ENCODE measurements around the gene MAP7D2. TPM values are rescaled to one million over a fixed set of nuclear protein-coding genes. Genes with fewer than 3 reads are reported as not detected.

MAP7D2 gene
- total RNA-seq, 1 experiment from 2014 or later = 0.91 TPM

DNA sequence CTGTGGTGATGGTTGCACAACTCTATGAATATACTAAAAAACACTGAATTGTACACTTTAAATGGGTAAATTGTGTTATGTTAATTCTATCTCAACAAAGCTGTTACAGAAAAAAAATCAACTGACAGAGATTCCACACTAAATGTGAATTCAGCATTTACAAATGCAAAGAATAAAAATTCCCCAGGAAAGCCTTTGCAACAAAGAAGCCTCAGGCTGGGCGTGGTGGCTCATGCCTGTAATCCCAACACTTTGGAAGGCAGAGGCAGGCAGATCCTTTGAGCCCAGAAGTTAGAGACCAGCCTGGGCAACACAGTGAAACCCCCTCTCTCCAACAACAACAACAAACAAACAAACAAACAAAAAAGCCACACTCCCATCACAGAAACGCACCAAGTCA, 134.8 kb downstream of the MAP7D2 start:
- BruUV-seq (replicated peaks) = no TSS peak
- Histone ChIP-seq H3K9me3 (ENCODE audit: low read length) (no peaks in the 10 kb centered on the region), H3K27ac (ENCODE audit: low read length) (no peak overlapping the region), H3K9ac (ENCODE audit: low read length) (no peak overlapping the region), H3K4me2 (ENCODE audit: low read length) (no peak overlapping the region), H3F3A (ENCODE audit: low read length, unreplicated experiment) (no peaks in the 10 kb centered on the region), H3K27me3 (ENCODE audit: low read length) (no peaks in the 10 kb centered on the region), H2AFZ (ENCODE audit: low read length) (no peak overlapping the region), H3K9me2 (replicated peaks; ENCODE audit: low read length) (no peaks in the 10 kb centered on the region), H3K4me1 (ENCODE audit: insufficient read depth, low read length) (no peaks in the 10 kb centered on the region), H3K36me3 (ENCODE audit: low read depth, low read length) (peaks cover 10% of the 10 kb centered on the region; the same call in 1 of the 2 replicates), H3K4me3 (ENCODE audit: low read length) (no peak overlapping the region), H4K20me1 (ENCODE audit: low read length) (no peaks in the 10 kb centered on the region), H3K79me2 (ENCODE audit: low read length) (peaks cover 43% of the 10 kb centered on the region)
- ATAC-seq = no peak
- DNase-seq = no peak
- TF ChIP-seq EZH2phosphoT487 (IDR thresholded peaks at IDR 0.05; ENCODE audit: borderline replicate concordance, low read length) (no peak), EZH2 (IDR thresholded peaks at IDR 0.05; ENCODE audit: low read length, unreplicated experiment) (no peak)
- TF ChIP-seq, protein P1, sequence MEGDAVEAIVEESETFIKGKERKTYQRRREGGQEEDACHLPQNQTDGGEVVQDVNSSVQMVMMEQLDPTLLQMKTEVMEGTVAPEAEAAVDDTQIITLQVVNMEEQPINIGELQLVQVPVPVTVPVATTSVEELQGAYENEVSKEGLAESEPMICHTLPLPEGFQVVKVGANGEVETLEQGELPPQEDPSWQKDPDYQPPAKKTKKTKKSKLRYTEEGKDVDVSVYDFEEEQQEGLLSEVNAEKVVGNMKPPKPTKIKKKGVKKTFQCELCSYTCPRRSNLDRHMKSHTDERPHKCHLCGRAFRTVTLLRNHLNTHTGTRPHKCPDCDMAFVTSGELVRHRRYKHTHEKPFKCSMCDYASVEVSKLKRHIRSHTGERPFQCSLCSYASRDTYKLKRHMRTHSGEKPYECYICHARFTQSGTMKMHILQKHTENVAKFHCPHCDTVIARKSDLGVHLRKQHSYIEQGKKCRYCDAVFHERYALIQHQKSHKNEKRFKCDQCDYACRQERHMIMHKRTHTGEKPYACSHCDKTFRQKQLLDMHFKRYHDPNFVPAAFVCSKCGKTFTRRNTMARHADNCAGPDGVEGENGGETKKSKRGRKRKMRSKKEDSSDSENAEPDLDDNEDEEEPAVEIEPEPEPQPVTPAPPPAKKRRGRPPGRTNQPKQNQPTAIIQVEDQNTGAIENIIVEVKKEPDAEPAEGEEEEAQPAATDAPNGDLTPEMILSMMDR (conservative IDR thresholded peaks at IDR 0.05; ENCODE audit: low read depth, low read length) = no peak
- ChIA-PET POLR2A (ENCODE audit: unreplicated experiment) (no interaction called here), CTCF (no interaction called here)
- intact Hi-C loops (cut with micrococcal nuclease) = no loop called here

DNA sequence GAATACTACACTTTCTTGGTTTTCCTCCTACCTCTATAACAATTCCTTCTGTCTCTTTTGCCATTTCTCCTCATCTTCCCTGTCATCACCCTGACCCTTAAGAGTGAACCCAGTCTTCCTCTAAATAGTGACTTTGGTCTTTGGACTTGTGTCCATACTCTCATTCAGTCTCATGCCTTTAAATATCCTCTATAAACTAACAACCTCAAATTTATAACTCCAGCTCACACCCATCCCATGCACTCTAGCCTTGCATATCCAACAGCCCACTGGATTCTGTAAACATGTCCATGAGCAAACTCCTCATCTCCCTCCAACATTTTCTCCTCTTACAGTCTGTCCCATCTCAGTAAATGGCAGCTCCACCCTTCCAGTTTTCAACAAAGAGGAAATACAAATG, 140.9 kb downstream of the MAP7D2 start:
- Histone ChIP-seq H3K36me3 (ENCODE audit: low read depth, low read length) (peaks cover 10% of the 10 kb centered on the region; the same call in 1 of the 2 replicates), H3F3A (ENCODE audit: low read length, unreplicated experiment) (no peaks in the 10 kb centered on the region), H4K20me1 (ENCODE audit: low read length) (no peaks in the 10 kb centered on the region), H3K9ac (ENCODE audit: low read length) (no peak overlapping the region), H3K9me2 (replicated peaks; ENCODE audit: low read length) (no peaks in the 10 kb centered on the region), H2AFZ (ENCODE audit: low read length) (no peak overlapping the region), H3K27me3 (ENCODE audit: low read length) (no peaks in the 10 kb centered on the region), H3K4me3 (ENCODE audit: low read length) (no peak overlapping the region), H3K79me2 (ENCODE audit: low read length) (peaks cover 19% of the 10 kb centered on the region), H3K9me3 (ENCODE audit: low read length) (no peaks in the 10 kb centered on the region), H3K4me2 (ENCODE audit: low read length) (no peak overlapping the region), H3K27ac (ENCODE audit: low read length) (no peak overlapping the region), H3K4me1 (ENCODE audit: insufficient read depth, low read length) (no peaks in the 10 kb centered on the region)
- no TSS peak for BruUV-seq (replicated peaks)
- ChIA-PET CTCF (no interaction called here), POLR2A (ENCODE audit: unreplicated experiment) (no interaction called here)
- ATAC-seq = no peak
- TF ChIP-seq EZH2phosphoT487 (IDR thresholded peaks at IDR 0.05; ENCODE audit: borderline replicate concordance, low read length) = no peak
- no peak for TF ChIP-seq EZH2 (IDR thresholded peaks at IDR 0.05; ENCODE audit: low read length, unreplicated experiment)
- TF ChIP-seq, protein P1 (conservative IDR thresholded peaks at IDR 0.05; ENCODE audit: low read depth, low read length) = no peak
- no peak for DNase-seq
- intact Hi-C loops (cut with micrococcal nuclease) = no loop called here

DNA sequence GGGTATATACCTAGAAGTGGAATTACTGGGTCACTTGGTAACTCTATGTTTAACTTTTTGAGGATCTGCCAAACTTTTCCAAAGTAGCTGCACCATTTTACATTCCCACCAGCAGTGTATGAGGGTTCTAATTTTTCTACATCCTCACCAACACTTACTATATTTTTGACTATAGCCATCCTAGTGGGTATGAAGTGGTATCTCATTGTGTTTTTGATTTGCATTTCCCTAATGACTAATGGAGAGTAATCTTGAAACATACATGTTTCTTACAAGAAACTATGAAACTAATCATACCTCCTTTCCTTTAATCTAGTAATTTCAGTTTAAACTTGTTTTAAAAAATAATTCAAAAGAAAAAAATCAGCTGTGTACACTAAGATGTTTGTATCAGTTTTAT, 143.7 kb downstream of the MAP7D2 start:
- no peaks in the 10 kb centered on the region for H3K4me1 ChIP-seq (ENCODE audit: insufficient read depth, low read length)
- no peaks in the 10 kb centered on the region for H3K27me3 ChIP-seq (ENCODE audit: low read length)
- H4K20me1 ChIP-seq (ENCODE audit: low read length) = no peaks in the 10 kb centered on the region
- ChIA-PET CTCF (no interaction called here), POLR2A (ENCODE audit: unreplicated experiment) (no interaction called here)
- 0 out of 2 replicates have a peak, but pooled peaks cover 3% of the 10 kb centered on the region for H3K79me2 ChIP-seq (ENCODE audit: low read length)
- no peaks in the 10 kb centered on the region for H3K9me2 ChIP-seq (replicated peaks; ENCODE audit: low read length)
- H3K4me2 ChIP-seq (ENCODE audit: low read length) = no peak overlapping the region
- H3K9ac ChIP-seq (ENCODE audit: low read length) = no peak overlapping the region
- H2AFZ ChIP-seq (ENCODE audit: low read length) = no peak overlapping the region
- peaks cover 4% of the 10 kb centered on the region; the same call in 1 of the 2 replicates for H3K36me3 ChIP-seq (ENCODE audit: low read depth, low read length)
- TF ChIP-seq, protein P1 (conservative IDR thresholded peaks at IDR 0.05; ENCODE audit: low read depth, low read length) = no peak
- no peak for TF ChIP-seq EZH2 (IDR thresholded peaks at IDR 0.05; ENCODE audit: low read length, unreplicated experiment)
- no peak for TF ChIP-seq EZH2phosphoT487 (IDR thresholded peaks at IDR 0.05; ENCODE audit: borderline replicate concordance, low read length)
- no peak overlapping the region for H3K27ac ChIP-seq (ENCODE audit: low read length)
- no TSS peak for BruUV-seq (replicated peaks)
- DNase-seq (no peak), ATAC-seq (no peak)
- no peaks in the 10 kb centered on the region for H3K9me3 ChIP-seq (ENCODE audit: low read length)
- no peak overlapping the region for H3K4me3 ChIP-seq (ENCODE audit: low read length)
- intact Hi-C loops (cut with micrococcal nuclease) = no loop called here
- H3F3A ChIP-seq (ENCODE audit: low read length, unreplicated experiment) = no peaks in the 10 kb centered on the region
